Peyer's patch (tissue), 4 donors: ENCODE data around the gene SUSD1.
"Not testable (repeated sequence)": the region's sequence is repeated elsewhere in the genome, so short reads cannot be mapped to it uniquely, and the experiment has no call there.

Experiments used
- CTCF ChIP-seq, 6 experiments: fragments of 450-650 bp in 4 of 6; fragments of 200-600 bp in 2 of 6; sonication (generic) in 1 of 6; IDR thresholded peaks; one replicate each; pipeline ENCODE4 v1.5.1; 2017 to 2019; ENCODE audit warnings: antibody characterized with exemption in 6 of 6, mild to moderate bottlenecking in 3 of 6, moderate library complexity in 1 of 6
- POLR2A ChIP-seq, 2 donors: fragments of 450-650 bp; IDR thresholded peaks; one replicate each; pipeline ENCODE4 v1.5.1; 2017; ENCODE audit warnings: antibody characterized with exemption in 2 of 2, mild to moderate bottlenecking in 2 of 2, moderate library complexity in 2 of 2

- TF ChIP-seq CTCF, POLR2A (IDR thresholded peaks at IDR 0.05): not testable (repeated sequence)
Measured at GRCh38 chr9:112133806-112134205, 41.3 kb downstream of the SUSD1 start.
